C4-2B (cell line): ENCODE results near the gene MAP3K5.
"Not testable (repeated sequence)": the region's sequence is repeated elsewhere in the genome, so short reads cannot be mapped to it uniquely, and the experiment has no call there.

ENCODE experiments used
- ZFX ChIP-seq: fragments of 450-650 bp; IDR thresholded peaks from 2 replicates; pipeline ENCODE4 v1.6.1; 2017
- TF ChIP-seq, protein P1 (sequence below): fragments of 450-650 bp; conservative IDR thresholded peaks from 2 replicates; pipeline ENCODE4 v1.5.1; 2017; ENCODE audit warnings: mild to moderate bottlenecking

DNA sequence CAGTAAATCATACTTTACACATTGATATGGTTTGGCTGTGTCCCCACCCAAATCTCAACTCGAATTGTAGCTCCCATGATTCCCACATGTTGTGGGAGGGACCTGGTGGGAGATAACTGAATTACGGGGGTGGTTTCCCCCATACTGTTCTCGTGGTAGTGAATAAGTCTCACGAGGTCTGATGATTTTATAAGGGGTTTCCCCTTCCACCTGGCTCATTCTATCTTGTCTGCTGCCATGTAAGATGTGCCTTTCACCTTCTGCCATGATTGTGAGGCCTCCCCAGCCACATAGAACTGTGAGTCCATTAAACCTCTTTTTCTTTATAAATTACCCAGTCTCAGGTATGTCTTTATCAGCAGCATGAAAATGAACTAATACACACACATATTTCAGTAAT lies 79.6 kb downstream of the MAP3K5 start:
- TF ChIP-seq, protein P1, sequence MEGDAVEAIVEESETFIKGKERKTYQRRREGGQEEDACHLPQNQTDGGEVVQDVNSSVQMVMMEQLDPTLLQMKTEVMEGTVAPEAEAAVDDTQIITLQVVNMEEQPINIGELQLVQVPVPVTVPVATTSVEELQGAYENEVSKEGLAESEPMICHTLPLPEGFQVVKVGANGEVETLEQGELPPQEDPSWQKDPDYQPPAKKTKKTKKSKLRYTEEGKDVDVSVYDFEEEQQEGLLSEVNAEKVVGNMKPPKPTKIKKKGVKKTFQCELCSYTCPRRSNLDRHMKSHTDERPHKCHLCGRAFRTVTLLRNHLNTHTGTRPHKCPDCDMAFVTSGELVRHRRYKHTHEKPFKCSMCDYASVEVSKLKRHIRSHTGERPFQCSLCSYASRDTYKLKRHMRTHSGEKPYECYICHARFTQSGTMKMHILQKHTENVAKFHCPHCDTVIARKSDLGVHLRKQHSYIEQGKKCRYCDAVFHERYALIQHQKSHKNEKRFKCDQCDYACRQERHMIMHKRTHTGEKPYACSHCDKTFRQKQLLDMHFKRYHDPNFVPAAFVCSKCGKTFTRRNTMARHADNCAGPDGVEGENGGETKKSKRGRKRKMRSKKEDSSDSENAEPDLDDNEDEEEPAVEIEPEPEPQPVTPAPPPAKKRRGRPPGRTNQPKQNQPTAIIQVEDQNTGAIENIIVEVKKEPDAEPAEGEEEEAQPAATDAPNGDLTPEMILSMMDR = not testable (repeated sequence)
- TF ChIP-seq ZFX = not testable (repeated sequence)
